Pulmonary artery endothelial cell (primary cell): ENCODE results near the gene NBEA. TPM values are rescaled to one million over a fixed set of nuclear protein-coding genes. Genes with fewer than 3 reads are reported as not detected.

Source experiments
- DNase-seq: peaks from one replicate; pipeline ENCODE4 v3.0.0-alpha.2; 2011; ENCODE audit warnings: low read depth, low spot score
- total RNA-seq: library from RNA; depleted of rRNA; stranded (reverse); fragments of >200 nt; gene quantifications from 2 replicates; pipeline ENCODE4 v1.2.3, GENCODE V29; 2014

Gene NBEA
- total RNA-seq, 1 donor from 2014 or later, result 3.6 TPM

DNA sequence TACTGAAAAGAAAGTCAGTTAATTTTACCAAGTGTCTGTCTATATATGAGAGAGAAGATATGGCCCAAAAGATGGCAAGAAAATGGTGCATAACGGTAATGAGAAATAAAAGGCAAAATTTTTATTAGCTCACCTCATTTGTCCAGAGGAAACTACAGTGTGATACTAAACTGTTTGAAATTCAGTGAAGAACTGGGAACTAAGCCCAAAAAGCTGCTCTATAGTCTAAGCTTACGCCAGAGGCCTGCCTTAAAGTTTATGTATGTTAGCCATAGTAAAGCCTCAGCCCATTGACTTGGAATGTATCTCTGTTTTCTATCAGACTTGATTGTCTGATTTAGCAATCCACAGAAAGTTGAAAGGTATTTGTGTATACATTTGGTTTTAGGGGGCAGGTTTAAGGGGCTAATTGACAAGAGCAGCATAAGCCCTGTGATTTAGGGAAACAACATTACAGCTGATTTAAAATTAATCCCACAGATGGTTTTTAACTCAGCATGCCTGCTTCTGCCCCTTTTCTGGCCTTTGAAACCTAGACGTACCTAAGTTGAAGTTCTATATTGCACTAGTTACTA is 625.4 kb downstream of the NBEA start:
- DNase-seq, result no peak

DNA sequence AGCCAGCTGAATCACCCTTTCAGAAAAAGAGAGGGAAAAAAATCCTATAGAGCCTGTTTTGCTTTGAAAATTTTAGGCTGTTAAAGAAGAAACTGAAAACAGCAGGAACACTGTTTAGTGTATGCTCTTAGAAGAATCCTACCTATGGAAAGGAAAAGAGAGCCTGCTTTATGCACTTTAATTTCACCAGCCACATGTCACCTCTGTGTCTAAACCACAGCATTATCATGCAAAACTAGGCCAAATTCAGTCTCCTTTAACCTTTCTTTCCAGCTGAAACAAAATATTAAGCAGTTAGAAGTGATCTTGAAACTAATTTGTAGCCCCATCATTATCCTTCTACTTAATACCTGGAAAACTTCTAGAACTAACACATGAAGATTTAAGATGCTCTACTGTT is 631.6 kb downstream of the NBEA start:
- no peak for DNase-seq

DNA sequence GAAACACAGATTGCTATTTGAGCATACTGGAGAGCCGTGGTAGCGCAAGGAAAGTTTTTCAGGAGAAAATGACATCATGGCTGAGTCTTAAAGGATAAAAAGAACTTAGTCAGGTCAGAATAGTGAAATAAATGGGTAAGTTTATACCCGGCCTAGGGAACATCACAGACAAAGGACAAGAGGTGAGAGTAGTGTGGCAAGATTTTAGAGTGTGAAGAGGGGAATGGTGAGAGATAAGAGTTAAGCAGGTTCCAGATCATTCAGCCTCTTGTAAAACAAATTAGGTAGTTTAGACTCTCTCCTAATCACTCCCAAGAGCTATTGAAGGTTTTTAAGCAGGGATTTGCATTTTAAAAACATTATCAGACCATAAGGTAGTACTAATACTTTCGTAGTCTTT is 650.4 kb downstream of the NBEA start:
- DNase-seq, result no peak

DNA sequence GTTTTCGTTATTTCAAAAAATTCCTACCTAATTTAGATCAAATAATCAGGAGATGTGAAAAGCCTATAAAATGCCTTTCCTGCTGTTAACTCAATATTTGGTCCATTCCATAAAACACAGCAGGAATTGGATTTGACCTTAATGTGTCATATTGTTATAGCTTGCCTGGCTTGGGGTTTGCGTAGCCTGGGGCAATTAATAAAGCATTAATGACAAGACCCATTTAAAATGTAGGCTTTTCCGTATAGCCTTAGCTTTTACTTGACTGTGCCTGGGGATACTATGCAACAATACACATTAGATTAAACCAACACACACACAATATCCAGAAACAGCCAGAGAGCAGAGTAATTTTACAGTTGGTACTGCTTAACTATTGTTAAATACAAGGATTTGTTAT is 651.6 kb downstream of the NBEA start:
- DNase-seq, result no peak

DNA sequence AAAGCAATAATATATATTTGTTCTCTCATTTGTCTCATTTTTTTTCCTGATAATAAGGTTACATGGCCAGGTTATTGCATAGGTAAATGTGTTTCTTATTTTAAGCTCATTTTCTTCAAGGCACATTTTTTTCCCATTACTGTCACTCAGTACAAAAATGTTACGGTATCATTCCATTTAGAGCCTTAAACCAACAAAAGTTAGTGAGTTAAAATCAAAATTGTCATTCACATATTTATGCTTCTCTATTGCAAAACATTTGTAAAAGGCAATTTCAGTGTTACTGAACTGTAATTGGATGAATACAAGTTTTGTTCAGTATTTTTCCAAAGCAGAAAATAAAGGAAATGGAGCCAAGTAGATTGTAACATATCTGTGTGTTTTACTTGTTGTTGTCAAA is 652.0 kb downstream of the NBEA start:
- DNase-seq, result no peak

DNA sequence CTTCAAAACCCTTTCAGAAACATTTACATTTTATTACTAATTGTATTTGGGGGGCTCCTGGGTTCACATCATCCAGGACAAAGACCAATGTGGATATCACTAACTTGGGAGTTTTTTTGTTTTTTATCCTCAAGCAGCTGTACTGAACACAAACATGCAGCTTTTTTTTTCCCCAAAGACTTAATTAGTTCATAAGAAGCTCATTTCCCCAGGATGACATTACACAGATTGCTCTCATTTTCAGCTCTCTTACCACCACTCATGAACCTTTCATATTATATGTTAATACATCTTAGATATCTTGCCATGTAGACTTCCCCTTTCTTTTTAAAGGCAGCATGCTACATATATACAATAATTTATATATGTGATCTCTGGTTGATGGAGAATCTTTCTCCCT is 653.1 kb downstream of the NBEA start:
- DNase-seq, result no peak

DNA sequence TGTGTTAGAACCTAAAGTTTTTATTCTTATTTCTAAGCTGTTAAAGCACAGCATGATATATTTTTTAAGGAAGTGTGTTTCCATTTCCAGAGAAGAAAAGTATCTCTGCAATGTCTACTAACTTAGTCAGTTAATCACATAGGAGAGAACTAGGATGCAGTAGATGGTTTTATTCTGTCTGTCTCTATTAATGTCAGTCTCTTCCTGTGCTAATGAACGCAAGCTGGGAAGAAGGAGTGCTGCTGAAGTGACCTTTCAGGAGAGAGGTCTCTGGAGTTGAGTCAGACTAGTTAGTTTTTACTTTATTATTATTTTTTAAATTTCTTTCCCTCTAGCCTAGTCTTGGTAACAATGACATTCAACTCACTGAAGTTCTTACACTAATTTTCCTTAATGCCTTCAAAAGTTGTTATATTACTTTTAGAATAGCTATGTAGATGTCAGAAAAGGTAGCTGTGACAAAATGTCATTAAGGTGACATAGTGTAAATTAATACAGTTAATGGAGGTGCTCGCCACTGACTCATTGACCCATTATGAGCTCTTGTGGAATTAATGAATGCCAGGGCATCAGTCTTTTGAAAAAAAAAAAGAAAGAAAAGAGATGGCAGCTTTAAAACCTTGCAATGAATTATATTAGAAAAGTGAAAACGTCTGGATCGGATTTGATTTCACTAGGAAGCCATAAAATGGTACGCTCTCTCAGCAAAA is 654.4 kb downstream of the NBEA start:
- no peak for DNase-seq

DNA sequence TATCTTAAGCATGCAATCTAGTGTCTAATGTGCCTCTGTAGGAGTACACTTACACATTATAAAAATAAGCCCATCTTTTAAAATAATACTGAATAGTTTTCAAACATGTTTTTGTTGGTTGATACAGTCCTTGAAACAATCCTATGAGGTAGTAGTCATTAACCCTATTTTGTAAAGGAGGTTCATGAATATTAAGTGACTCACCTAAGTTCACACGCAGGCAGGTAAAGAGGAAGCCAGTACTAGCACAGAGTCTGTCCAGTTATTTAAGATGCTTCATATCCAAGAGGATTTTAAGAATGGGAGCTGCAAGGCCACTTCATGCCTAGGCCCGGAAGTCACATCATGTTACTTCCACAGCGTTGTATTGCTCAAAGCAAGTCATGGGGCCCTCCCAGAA is 655.4 kb downstream of the NBEA start:
- DNase-seq, result no peak

DNA sequence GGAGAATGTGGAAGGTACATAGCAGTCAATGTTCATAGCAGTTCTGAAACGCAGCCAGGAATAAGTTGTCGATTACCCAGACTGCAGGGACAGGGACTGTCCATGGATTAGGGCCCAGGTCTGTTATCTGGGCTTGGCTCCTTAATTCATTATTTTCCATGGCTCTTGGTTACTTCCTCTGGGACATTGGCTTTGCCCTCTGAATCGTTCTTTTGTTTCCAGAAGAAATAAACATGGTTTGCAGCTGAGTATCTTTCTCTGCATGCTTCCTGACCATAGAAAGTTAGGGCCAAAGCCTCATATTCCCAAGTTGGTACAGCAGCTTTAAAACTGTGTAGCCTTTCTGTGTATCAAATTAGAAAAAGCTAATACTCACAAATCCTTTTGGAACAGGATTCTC is 656.2 kb downstream of the NBEA start:
- no peak for DNase-seq

DNA sequence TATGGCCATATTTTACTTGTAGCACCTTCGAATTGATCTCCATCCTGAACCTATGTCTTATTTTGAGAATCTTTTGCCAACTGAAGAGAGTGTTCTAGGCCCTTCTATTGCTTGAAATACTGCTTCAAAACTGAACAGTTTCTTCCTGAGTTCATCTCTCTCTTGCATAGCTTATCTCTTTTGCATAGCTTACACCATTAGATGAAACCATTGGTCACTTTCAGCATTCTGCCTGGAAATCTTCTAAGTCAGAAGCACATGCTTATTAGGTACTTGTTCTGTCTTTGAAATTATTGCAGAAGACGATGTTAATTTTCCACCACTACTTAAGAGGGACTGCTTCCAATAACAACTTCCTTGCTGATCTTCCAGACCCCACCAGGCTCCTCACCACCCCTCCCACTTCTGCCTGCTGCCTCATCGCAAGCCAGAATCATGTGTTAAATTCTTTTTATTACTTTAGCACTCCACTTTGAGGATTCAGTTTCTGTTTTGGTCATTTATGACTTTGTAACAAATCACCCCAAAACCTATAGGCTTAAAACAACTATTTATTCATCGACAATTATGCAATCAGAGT is 656.8 kb downstream of the NBEA start:
- DNase-seq, result no peak

DNA sequence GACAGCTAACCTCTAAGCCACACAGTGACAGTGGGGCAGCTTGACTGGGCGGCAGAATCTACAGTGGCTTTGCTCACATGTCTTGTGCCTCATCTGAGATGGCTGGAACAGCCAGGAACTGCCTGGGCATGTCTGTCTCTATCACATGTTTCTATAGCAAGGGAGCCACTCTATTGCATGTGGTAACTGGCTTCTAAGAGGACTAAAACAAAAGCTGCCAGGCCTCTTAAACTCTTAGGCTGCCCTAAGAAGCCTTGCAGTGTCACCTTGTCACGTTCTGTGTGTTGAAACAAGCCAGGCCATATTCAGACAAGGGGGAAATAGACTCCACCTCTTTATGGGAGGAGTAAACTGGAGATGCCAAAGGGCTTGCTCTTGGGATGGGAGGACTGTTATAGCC is 657.3 kb downstream of the NBEA start:
- no peak for DNase-seq

DNA sequence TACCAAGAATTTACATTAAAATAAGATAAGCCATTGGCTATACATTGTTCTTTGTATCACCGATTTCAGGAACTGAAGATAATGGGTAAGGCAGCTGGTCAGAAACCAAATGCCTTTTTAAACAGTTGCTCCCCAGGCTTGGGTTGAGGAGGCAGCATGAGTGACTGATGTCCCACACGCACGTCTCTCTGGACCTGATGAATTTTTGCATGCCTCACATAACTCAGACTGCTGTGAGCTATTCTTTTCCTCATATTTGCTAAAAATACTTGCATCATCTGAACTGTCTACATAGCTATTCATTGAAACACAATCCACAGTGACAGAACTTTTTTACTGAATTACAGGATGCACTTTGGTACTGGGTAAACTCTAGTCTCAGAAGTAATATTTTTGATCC is 658.1 kb downstream of the NBEA start:
- DNase-seq, result no peak

DNA sequence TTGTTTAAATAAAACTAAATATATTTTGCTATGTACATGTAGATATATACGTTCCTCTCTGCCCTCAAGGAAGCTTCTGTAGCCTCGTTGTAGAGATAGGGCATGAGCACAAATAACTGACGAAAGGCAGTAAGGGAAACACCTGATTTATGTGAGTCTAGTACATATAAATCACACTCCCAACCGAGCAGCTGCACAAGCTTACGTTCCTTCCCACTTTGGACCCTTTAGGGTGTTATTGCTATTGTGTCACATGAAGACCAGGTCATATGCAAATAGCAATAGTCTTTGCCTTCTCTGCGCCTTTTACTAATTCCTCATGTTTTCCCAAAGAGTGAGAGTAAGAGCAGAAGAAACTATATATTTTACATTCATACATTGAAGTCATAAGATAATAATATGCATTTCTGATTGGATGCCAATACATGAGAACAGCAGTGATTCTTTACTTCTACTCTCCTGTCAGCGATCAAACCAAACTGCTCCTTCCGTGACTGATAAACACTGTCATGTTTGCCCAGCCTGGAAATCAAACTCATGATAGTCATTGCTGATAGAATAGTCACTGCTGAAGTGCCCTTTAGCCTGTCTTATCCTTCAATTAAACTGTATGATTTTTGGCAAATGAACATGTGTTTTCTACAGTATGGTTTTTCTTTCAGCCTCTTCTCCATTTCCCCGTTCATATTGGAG is 661.7 kb downstream of the NBEA start:
- DNase-seq, result no peak

DNA sequence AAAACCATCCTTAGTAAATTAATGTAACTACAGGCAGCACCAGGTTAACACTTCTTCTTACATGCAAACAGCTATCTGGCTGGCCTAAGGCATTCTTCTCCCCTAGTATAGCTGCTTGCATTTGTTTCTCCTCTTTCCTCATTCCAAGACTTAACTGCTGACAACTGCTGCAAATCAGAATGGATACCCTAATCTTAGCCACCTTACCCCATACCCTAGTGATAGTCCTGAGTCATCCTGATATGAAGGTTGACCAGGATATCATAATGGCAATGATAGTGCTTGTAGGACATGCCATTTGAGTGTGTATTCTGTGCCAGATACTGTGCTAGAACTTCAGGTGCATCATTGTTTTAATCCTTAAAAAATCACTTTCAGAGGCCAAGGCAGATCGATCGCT is 672.6 kb downstream of the NBEA start:
- no peak for DNase-seq

DNA sequence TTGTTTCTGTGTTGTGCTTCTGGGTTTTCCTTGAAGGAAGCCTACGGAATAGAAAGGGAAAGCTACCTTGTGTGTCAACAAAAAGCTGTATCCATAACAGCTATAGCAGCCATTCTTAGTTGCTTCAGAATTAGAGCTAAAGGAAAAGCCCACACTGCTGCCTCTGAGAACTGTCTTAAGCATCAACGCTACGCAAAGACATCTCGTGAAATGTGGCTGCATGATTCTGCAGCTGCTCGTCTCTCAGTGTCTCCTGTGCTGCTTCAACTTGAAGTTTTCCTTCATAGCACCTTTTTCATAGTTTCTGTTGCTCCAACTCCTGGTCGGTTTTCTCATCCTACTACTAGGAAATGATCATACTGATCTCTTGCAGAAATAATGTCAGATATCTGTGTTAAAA is 675.4 kb downstream of the NBEA start:
- DNase-seq, result no peak

DNA sequence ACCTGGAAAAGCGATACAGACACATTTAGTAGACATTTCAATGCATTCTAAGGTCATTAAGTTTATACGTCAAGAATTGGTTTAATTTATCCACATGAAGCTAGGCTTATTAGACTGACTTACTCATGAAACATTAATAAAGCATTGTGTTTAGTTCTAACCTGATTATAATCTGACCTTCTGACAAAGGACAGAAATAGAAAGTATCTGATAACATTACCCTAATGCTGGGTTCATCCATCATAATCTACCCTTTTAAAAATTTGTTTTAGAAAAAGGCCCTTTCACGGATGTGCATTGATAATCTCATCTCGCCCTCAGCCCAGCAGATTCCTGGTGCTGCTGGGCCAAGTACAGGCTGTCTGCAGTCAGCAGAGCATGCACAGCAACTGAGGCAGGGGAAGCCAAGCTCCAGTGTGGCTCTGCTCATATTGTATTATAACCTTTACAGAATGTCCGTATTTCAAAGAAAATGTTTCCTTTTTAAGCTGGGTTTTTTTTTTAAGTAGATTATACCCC is 676.6 kb downstream of the NBEA start:
- no peak for DNase-seq

DNA sequence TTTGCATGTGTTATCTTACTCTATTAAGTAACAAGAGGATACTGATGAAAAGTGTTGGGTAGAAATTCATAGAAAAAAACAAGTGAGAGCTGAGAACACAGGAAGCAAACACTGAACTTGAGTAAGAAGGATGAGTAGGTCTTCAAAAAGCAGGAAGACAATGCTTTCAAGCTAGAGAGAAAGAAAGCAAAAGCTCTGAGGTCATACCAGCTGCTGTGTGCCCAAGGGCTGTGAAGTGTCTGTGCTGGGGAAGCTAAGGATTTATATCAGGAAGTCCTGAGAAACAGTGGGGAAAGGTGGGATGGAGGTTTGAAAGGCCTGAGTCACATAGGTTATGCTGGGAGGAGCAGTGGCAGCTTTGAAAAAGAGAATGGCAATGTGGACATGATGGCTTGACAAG is 679.9 kb downstream of the NBEA start:
- no peak for DNase-seq

DNA sequence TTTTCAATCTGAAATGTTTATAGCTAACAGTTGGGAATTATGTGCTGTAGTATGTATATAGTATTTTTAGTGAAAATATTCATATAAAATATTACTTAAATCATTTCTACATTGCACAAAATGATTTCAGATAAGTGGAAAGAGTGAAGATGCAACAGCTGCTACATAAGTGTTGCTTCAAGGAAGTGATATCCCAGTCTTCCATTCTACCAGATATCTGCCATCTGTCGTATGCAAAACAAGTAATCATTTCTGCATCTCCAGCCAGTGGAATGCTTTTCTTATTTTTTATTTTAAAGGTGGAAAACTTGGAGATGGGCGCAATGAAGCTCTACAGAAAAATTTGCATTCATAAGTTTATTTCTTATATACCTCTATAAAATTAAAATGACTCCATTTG is 687.0 kb downstream of the NBEA start:
- DNase-seq, result no peak

DNA sequence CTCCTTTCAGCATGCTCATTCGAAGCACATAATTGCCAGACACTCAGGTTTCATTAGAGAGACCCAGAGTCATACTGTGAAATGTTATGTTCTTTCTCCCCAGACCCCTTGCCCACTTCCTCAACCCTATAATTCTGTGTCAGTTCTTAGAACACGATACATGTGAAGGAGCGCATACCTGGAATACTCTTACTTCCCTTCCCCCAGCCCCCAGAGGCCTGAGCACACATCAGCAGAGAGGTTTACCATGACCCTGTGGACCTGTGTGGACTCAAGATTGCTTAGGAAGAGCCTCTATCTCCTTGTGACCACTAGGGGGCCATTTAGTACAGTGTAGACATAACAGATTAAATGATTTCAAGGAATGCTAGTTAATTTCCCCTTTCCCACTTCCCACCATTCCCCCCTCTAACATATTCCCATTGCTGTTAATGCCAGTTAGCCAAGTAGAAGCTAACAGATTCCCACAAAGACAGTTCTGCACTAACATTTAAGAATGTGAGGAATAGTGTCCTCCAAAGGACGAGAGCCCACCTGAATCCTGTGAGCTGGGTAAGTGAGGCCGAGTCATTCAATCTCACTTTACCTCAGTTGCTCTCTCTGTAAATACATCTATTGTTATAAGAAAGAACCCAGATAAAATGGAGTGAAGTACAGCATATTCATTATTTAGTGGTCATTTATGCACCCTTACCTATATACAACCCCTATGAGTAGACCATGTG is 688.6 kb downstream of the NBEA start:
- DNase-seq, result no peak

DNA sequence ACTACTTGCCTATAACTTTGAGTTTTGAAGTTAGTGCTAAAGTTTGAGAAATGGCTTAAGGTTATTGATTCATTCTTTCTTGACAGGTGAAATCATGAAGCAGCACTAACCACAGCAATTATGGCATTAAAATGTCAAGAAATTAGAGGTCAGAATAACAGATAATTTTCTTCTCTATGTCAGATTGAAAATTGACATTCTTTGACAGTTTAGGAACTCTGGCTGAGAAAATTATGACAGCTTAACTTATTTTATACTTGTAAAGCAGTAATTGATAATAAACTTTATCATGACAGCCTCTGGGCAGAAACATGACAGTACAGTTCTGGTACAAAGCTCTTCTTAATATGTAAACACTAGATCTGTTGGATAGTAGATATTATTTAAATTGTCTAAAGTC is 689.6 kb downstream of the NBEA start:
- no peak for DNase-seq

DNA sequence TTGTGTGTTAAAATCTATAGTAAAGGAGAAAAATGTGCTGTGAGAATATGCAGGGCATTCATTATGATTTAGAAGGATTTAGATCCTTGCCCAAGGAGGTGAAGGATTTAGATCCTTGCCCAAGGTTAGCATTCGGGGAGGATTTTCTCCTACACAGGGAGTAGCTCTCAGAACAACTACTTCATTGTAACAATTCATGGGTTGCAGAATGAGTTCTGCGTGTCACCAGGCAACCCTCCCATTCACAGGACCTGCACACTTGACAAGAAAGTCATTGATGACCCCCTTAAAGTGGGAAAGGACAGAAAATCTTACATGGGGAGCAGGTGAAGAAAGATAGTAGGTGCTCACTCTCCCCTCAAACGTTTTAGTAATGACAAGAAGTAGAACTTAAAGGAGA is 701.6 kb downstream of the NBEA start:
- no peak for DNase-seq
